OCI-LY7 (cell line): ENCODE measurements around the gene BTNL2.

Source experiments
- CTCF ChIP-seq: fragments of 200-600 bp; sonication (generic); conservative IDR thresholded peaks from 2 replicates; pipeline ENCODE4 v1.5.1; 2014; ENCODE audit warnings: mild to moderate bottlenecking, antibody characterized with exemption, low read length, moderate library complexity, mixed read lengths
- EZH2phosphoT487 ChIP-seq: fragments of 200-600 bp; sonication (generic); IDR thresholded peaks from 2 replicates; pipeline ENCODE4 v1.6.1; 2018; ENCODE audit warnings: low read depth, borderline replicate concordance, mild to moderate bottlenecking, mixed run types, antibody characterized with exemption, low read length, moderate library complexity, mixed read lengths

DNA sequence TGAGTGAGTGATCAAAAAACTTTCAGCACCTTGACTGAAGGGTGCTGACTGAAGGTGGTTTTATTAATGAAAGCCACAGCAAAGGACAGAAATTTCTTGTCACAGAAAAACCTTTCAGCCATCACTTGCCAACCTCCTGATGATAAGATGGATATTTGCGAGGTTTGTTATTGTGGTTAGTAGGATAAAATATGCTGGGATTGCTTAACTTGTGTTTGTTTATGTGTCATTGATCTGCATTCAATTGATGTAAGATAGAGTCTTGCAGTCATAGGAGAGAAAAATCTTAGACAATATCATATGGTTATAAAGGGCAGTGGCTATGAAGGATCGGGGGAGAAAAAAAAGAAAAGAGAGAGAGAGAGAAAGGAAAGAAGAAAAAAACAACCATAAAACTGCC, 36.5 kb downstream of the BTNL2 start:
- TF ChIP-seq CTCF (no peak), EZH2phosphoT487 (no peak)
